GM12874 (cell line): Measurements from ENCODE around the gene DAGLA.

Source experiments
- TF ChIP-seq, protein P1 (sequence below): IDR thresholded peaks from 2 replicates; pipeline ENCODE4 v1.5.1; 2011; ENCODE audit warnings: low read depth, mild to moderate bottlenecking, control low read depth, low read length, moderate library complexity; ENCODE audit not compliant: insufficient read depth

Gene DAGLA

DNA sequence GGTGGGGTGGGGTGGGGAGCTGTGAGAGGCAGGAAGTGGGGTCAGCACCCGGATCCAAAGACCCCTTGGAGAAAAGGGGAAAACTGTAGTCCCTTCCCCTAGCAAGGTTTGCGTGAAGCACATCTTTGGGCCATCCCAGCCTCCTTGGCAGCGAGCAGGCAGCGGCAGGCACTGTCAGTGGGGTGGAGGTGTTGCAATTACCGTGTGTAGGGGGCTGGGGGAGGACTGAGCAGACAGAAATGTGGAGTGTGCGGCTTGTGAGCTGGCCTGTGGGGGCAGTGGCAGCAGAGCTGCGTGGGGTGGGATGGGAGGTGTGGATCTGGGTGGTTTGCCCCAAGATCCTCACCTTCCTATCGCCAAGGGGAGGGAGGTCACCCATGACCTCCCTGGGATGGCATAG is 16.4 kb downstream of the DAGLA start:
- TF ChIP-seq, protein P1, sequence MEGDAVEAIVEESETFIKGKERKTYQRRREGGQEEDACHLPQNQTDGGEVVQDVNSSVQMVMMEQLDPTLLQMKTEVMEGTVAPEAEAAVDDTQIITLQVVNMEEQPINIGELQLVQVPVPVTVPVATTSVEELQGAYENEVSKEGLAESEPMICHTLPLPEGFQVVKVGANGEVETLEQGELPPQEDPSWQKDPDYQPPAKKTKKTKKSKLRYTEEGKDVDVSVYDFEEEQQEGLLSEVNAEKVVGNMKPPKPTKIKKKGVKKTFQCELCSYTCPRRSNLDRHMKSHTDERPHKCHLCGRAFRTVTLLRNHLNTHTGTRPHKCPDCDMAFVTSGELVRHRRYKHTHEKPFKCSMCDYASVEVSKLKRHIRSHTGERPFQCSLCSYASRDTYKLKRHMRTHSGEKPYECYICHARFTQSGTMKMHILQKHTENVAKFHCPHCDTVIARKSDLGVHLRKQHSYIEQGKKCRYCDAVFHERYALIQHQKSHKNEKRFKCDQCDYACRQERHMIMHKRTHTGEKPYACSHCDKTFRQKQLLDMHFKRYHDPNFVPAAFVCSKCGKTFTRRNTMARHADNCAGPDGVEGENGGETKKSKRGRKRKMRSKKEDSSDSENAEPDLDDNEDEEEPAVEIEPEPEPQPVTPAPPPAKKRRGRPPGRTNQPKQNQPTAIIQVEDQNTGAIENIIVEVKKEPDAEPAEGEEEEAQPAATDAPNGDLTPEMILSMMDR = no peak

- TF ChIP-seq, protein P1 = no peak
Observed at GRCh38 chr11:61697078-61697502, 16.9 kb downstream of the DAGLA start.

- TF ChIP-seq, protein P1 = no peak
Observed at GRCh38 chr11:61697764-61698163, 17.6 kb downstream of the DAGLA start.

- TF ChIP-seq, protein P1 = no peak
Observed at GRCh38 chr11:61698173-61698948, 18.2 kb downstream of the DAGLA start.

- TF ChIP-seq, protein P1 = no peak
Observed at GRCh38 chr11:61699737-61700160, 19.6 kb downstream of the DAGLA start.

DNA sequence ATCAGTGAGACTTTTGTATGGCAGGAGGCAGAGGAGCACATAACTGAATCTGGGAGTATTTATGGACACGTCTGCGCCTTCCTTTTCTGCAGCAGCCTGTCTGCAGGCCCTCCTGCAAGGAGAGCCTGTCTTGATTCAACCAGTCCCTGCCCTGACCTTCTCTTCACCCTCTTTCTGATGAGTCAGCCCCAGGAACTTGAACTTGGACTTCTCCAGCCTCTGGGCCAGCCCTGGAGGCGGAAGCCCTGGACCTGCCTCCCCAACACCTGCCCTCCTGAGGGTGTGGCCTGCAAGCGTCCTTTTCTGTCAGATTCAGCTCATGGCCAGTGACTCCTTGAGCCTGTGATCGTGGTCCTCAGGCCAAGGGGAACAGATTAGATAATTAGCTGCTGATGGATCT is 20.0 kb downstream of the DAGLA start:
- TF ChIP-seq, protein P1 = no peak

GRCh38 chr11:61700720-61701119 is 20.5 kb downstream of the DAGLA start:
- TF ChIP-seq, protein P1 = no peak
